Measurements from ENCODE around the gene NCR3LG1. TPM values are rescaled to one million over a fixed set of nuclear protein-coding genes. Genes with fewer than 3 reads are reported as not detected.

NCR3LG1 gene
- total and polyA plus RNA-seq, 2 of the 8 experiments (the other 6 are each of a cell fraction or from before 2014, with no cell fraction given): 0.68 to 1.9 TPM

GRCh38 chr11:17378655-17379054, 27.1 kb downstream of the NCR3LG1 start:
- Histone ChIP-seq H3K36me3 (ENCODE audit: control insufficient read depth in 2 of 4, insufficient read depth in 4 of 4, low read length in 3 of 4) (0 out of 8 replicates have a peak, but pooled peaks cover 0 to 3% (median 0%) of the 10 kb centered on the region in 4 experiments), H2BK20ac (ENCODE audit: low read length) (no peak overlapping the region), H3K4me3 (ENCODE audit: extremely low read depth in 1 of 4, insufficient read depth in 2 of 4, low read depth in 3 of 4, low read length in 4 of 4) (no peak overlapping the region), H2BK5ac (ENCODE audit: low read depth, low read length) (no peak overlapping the region), H4K91ac (replicated peaks; ENCODE audit: insufficient read length, low read length) (no peak overlapping the region), H2BK12ac (ENCODE audit: low read depth, low read length) (no peak overlapping the region), H3K56ac (replicated peaks; ENCODE audit: insufficient read length, low read depth, low read length) (no peak overlapping the region), H3K4me2 (ENCODE audit: insufficient read depth in 1 of 2, low read depth in 2 of 2, low read length in 2 of 2) (no peak overlapping the region), H2BK120ac (replicated peaks; ENCODE audit: low read depth, low read length) (no peak overlapping the region), H3K14ac (ENCODE audit: insufficient read length) (no peak overlapping the region), H3K23me2 (ENCODE audit: low read depth, low read length) (no peaks in the 10 kb centered on the region), H3K9ac (replicated peaks in 1 of 4; ENCODE audit: extremely low read depth in 1 of 4, low read depth in 3 of 4, low read length in 3 of 4) (no peak overlapping the region), H3K27ac (ENCODE audit: low read depth, low read length) (no peak overlapping the region), H4K8ac (ENCODE audit: extremely low read depth, insufficient read depth, low read length) (no peak overlapping the region), H3K4ac (replicated peaks; ENCODE audit: insufficient read length, low read depth, low read length) (no peak overlapping the region), H4K5ac (ENCODE audit: insufficient read length, low read depth, low read length) (no peak overlapping the region), H2AK5ac (ENCODE audit: low read depth, low read length) (no peak overlapping the region), H2BK15ac (ENCODE audit: low read length) (no peak overlapping the region), H3K9me3 (ENCODE audit: insufficient read depth in 2 of 2, low read depth in 1 of 2, low read length in 1 of 2) (peaks cover 15 to 19% of the 10 kb centered on the region in 2 experiments; a peak in 3 of 4 replicates), H3K4me1 (replicated peaks in 1 of 4; ENCODE audit: control insufficient read depth in 3 of 4, insufficient read depth in 4 of 4, low read length in 3 of 4) (no peaks in the 10 kb centered on the region), H3K27me3 (replicated peaks in 1 of 4; ENCODE audit: control insufficient read depth in 3 of 4, extremely low read depth in 1 of 4, insufficient read depth in 3 of 4, low read length in 3 of 4) (no peaks in the 10 kb centered on the region), H3K79me2 (ENCODE audit: control insufficient read depth in 1 of 2, insufficient read depth in 2 of 2, low read length in 2 of 2) (no peaks in the 10 kb centered on the region), H3K79me1 (ENCODE audit: low read depth, low read length) (no peaks in the 10 kb centered on the region), H3K23ac (ENCODE audit: insufficient read length) (no peak overlapping the region), H2AFZ (ENCODE audit: low read length) (no peak overlapping the region), H3K18ac (ENCODE audit: extremely low read depth, low read length) (no peak overlapping the region; the same call in 1 of the 2 replicates), H4K20me1 (replicated peaks in 1 of 2; ENCODE audit: control insufficient read depth in 1 of 2, insufficient read depth in 2 of 2, low read length in 2 of 2) (no peaks in the 10 kb centered on the region)
- ChIA-PET POLR2A (ENCODE audit: partially characterized antibody) (no interaction called here), CTCF (ENCODE audit: partially characterized antibody) (interaction anchor here (1.0 to 38.8 kb wide), 3 partner anchors 10 to 134 kb away, joined by 3 to 1414 read pairs (median 5); partner anchors contain the start of gene KCNJ11)
- 88% methylated on average over 2 of the region's 2 CpGs; no CpG with 5 or more reads in 1 of the 2 experiments for WGBS, 2 experiments (ENCODE audit: extremely low coverage in 1 of 2, insufficient coverage in 1 of 2, insufficient read length in 1 of 2, insufficient replicate concordance in 2 of 2, low coverage in 1 of 2, low lambda C conversion rate in 2 of 2, missing lambda C conversion rate in 1 of 2)
- DNase-seq (ENCODE audit: low read depth in 1 of 2, low spot score in 2 of 2) (no peak), FAIRE-seq (no peak)
- no peak for TF ChIP-seq RFX5 (IDR thresholded peaks at IDR 0.05; ENCODE audit: borderline replicate concordance, low read depth, low read length)
- no peak for TF ChIP-seq ZNF274 (IDR thresholded peaks at IDR 0.05; ENCODE audit: borderline replicate concordance, extremely low read depth, low read length)
- TF ChIP-seq RNF2 (IDR thresholded peaks at IDR 0.05; ENCODE audit: borderline replicate concordance, low read depth, low read length, missing control alignments, poor library complexity, severe bottlenecking): no peak
- no peak for TF ChIP-seq BRCA1 (IDR thresholded peaks at IDR 0.05; ENCODE audit: low read depth, low read length)
- no peak for TF ChIP-seq JUND (IDR thresholded peaks at IDR 0.05; ENCODE audit: low read length)
- TF ChIP-seq SRF (IDR thresholded peaks at IDR 0.05; ENCODE audit: low read depth, low read length): no peak
- no peak for TF ChIP-seq GTF2F1 (IDR thresholded peaks at IDR 0.05; ENCODE audit: borderline replicate concordance, low read depth, low read length)
- no peak for TF ChIP-seq SAP30 (IDR thresholded peaks at IDR 0.05; ENCODE audit: insufficient read depth, insufficient replicate concordance, low read length)
- TF ChIP-seq PHF8 (conservative IDR thresholded peaks at IDR 0.05; ENCODE audit: low read depth, low read length): no peak
- no peak for TF ChIP-seq POLR2A (IDR thresholded peaks at IDR 0.05; ENCODE audit: control extremely low read depth in 1 of 2, low read depth in 2 of 2, low read length in 2 of 2)
- TF ChIP-seq EP300 (IDR thresholded peaks at IDR 0.05; ENCODE audit: borderline replicate concordance in 1 of 2, low read depth in 2 of 2, low read length in 2 of 2): no peak
- no peak for TF ChIP-seq ASH2L (IDR thresholded peaks at IDR 0.05; ENCODE audit: low read length)
- no peak for TF ChIP-seq TCF12 (IDR thresholded peaks at IDR 0.05; ENCODE audit: low read depth, low read length)

Measured in H1 (cell line).